Heart left ventricle (tissue), 13 donors: Measurements from ENCODE around the gene FOXJ3.

Experiments used
- POLR2A ChIP-seq, 2 donors: fragments of 450-650 bp; IDR thresholded peaks; one replicate each; pipeline ENCODE4 v1.6.1; 2017; ENCODE audit warnings: antibody characterized with exemption in 2 of 2, mild to moderate bottlenecking in 2 of 2, moderate library complexity in 2 of 2
- TF ChIP-seq, protein P1 (sequence below), 12 donors: fragments of 200-600 bp; sonication (generic) in 4 of 12; IDR thresholded peaks; one replicate each; pipeline versions ENCODE4 v1.5.0 to v1.8.0; 2018 to 2022; ENCODE audit warnings: antibody characterized with exemption in 12 of 12, mild to moderate bottlenecking in 5 of 12
- donor health status: ischemic (EF 13 %, LVEDD 7.1; RV severe dilation, severe dysfunction).
- donor health status: DM: no; HTN: yes; CAD: no.
- donor health status: DM: no; HTN: no; CAD: no.
- donor health status: ischemic (EF 25% LVEDD 6.9; RV normal size, moderate dysfunction).
- donor health status: ischemic (EF 25% LVEDD 5.7; RV mildly dilated, moderate dysfunction).
- donor health status: ischemic (EF 35%, LVEDD 5.7; RV mildly dilated, moderate dysfunction).
- donor health status: nonischemic (EF 11% LVEDD 7.7; RV severe dilation, severe dysfunction).
- donor health status: DM: yes; HTN: yes; CAD: no.
- donor health status: PGD.
- donor health status: ischemic (EF 29% LVEDD 5.4; RV normal size, mild dysfunction).
- donor health status: nonischemic (EF 23%, LVEDD 6.1; RV moderate dilation, normal function).

DNA sequence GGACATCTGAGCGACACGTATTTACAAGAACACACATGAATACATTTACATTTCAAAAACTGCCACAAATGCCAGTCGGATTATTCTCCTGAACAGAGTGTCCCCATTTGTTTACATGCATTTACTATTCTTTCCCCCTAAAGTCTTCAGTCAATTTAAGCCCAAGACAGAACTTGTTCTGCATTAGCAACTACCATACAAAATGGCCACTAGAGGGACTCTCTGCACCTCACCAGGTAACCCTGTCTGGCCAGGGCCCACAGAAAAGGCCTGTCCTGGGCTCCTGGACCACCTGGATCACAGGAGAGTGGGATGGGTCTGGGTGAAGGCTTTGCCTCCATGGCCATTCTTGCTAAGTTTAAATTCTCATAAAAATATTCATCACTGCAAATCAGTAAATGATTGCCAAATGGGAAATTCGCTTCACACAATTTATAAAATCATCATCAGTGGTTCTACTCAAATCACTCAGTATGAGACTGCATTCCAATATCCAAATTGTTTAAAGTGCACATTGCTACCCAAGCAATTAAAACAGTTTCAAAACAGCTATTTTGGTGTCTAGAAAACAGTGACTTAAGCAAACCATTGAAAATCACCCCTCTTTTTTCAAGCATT is 158.0 kb downstream of the FOXJ3 start:
- TF ChIP-seq, protein P1, sequence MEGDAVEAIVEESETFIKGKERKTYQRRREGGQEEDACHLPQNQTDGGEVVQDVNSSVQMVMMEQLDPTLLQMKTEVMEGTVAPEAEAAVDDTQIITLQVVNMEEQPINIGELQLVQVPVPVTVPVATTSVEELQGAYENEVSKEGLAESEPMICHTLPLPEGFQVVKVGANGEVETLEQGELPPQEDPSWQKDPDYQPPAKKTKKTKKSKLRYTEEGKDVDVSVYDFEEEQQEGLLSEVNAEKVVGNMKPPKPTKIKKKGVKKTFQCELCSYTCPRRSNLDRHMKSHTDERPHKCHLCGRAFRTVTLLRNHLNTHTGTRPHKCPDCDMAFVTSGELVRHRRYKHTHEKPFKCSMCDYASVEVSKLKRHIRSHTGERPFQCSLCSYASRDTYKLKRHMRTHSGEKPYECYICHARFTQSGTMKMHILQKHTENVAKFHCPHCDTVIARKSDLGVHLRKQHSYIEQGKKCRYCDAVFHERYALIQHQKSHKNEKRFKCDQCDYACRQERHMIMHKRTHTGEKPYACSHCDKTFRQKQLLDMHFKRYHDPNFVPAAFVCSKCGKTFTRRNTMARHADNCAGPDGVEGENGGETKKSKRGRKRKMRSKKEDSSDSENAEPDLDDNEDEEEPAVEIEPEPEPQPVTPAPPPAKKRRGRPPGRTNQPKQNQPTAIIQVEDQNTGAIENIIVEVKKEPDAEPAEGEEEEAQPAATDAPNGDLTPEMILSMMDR (IDR thresholded peaks at IDR 0.05): peak; percentile 51 to 78 (median 68)
- TF ChIP-seq POLR2A (IDR thresholded peaks at IDR 0.05): no peak
